Neural crest cell (in vitro differentiated cells): Measurements from ENCODE around the gene C3orf20. TPM values are rescaled to one million over a fixed set of nuclear protein-coding genes. Genes with fewer than 3 reads are reported as not detected.

Source experiments
- DNase-seq: peaks from one replicate; pipeline ENCODE4 v3.0.0; 2021; ENCODE audit warnings: low read depth, mixed read lengths, low spot score
- H3K27ac Mint-ChIP-seq: one replicate; pipeline ENCODE4 v1.8.0; 2021; ENCODE audit warnings: mild to moderate bottlenecking, mixed read lengths; ENCODE audit not compliant: unreplicated experiment
- H3K27me3 Mint-ChIP-seq: 2 replicates; pipeline ENCODE4 v1.8.0; 2021; ENCODE audit warnings: low read depth, mild to moderate bottlenecking, mixed read lengths
- H3K36me3 Mint-ChIP-seq: 2 replicates; pipeline ENCODE4 v1.8.0; 2021; ENCODE audit warnings: low read depth, mild to moderate bottlenecking, mixed read lengths
- H3K4me1 Mint-ChIP-seq: 2 replicates; pipeline ENCODE4 v1.8.0; 2021; ENCODE audit warnings: mixed read lengths
- H3K4me3 Mint-ChIP-seq: one replicate; pipeline ENCODE4 v1.8.0; 2021; ENCODE audit warnings: mild to moderate bottlenecking, mixed read lengths
- H3K9me3 Mint-ChIP-seq: 2 replicates; pipeline ENCODE4 v1.8.0; 2021; ENCODE audit warnings: mixed read lengths
- total RNA-seq: library from RNA; stranded (reverse); gene quantifications from 2 replicates; pipeline ENCODE4 v1.2.1, GENCODE V29; 2021
- TF ChIP-seq, protein P1 (sequence below): fragments of 200-600 bp; sonication (generic); conservative IDR thresholded peaks from 2 replicates; pipeline ENCODE4 v1.5.0; 2021; ENCODE audit warnings: antibody characterized with exemption, mild to moderate bottlenecking

Gene C3orf20
- total RNA-seq, 1 donor from 2014 or later = 0.14 TPM

DNA sequence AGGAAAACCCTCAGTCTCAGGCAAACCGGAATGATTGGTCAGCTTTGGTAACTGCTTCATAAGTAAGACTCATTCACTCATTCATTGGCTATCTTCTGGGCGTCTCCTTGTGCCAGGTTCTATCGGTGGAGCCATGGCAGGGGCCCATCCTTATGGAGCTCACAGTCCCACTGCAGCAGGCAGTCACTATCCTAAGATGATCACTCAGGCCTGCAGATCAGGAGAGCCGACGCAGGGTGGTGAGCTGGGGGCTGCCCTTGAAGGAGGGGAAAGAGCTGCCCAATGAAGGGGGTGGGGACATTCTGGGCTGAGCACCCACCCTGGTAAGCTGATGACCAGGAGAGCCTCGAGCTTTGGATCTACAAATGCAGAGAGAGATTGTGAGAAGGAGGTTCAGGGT, 123.3 kb downstream of the C3orf20 start:
- Mint-ChIP-seq H3K4me1 (peaks cover 2% of the 10 kb centered on the region), H3K36me3 (no peaks in the 10 kb centered on the region), H3K27ac (no peak overlapping the region), H3K9me3 (peaks cover 3% of the 10 kb centered on the region), H3K4me3 (no peak overlapping the region), H3K27me3 (peaks cover 6% of the 10 kb centered on the region)
- DNase-seq = no peak
- TF ChIP-seq, protein P1, sequence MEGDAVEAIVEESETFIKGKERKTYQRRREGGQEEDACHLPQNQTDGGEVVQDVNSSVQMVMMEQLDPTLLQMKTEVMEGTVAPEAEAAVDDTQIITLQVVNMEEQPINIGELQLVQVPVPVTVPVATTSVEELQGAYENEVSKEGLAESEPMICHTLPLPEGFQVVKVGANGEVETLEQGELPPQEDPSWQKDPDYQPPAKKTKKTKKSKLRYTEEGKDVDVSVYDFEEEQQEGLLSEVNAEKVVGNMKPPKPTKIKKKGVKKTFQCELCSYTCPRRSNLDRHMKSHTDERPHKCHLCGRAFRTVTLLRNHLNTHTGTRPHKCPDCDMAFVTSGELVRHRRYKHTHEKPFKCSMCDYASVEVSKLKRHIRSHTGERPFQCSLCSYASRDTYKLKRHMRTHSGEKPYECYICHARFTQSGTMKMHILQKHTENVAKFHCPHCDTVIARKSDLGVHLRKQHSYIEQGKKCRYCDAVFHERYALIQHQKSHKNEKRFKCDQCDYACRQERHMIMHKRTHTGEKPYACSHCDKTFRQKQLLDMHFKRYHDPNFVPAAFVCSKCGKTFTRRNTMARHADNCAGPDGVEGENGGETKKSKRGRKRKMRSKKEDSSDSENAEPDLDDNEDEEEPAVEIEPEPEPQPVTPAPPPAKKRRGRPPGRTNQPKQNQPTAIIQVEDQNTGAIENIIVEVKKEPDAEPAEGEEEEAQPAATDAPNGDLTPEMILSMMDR = no peak

DNA sequence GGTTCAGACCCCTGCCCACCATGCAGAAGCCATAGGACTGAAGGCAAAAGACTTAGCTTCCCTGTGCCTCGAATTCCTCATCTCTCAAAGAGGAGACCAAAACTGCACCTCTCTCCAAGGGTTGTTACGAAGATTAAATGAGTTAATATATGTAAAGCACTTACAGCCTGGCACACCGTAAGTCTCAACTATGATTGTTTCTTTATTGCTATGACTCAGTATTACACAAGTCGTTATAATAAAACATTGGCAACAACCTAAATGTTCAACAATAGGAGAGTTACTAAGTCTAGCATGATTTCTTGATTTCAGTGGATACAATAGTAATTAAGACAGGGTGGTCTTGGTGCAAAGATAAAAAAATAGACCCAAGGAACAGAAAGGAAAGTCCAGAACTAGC, 124.2 kb downstream of the C3orf20 start:
- H3K27ac Mint-ChIP-seq = no peak overlapping the region
- no peak overlapping the region for H3K4me3 Mint-ChIP-seq
- H3K27me3 Mint-ChIP-seq = peaks cover 7% of the 10 kb centered on the region
- H3K36me3 Mint-ChIP-seq = no peaks in the 10 kb centered on the region
- TF ChIP-seq, protein P1 = no peak
- DNase-seq = no peak
- H3K4me1 Mint-ChIP-seq = peaks cover 4% of the 10 kb centered on the region
- H3K9me3 Mint-ChIP-seq = peaks cover 3% of the 10 kb centered on the region

DNA sequence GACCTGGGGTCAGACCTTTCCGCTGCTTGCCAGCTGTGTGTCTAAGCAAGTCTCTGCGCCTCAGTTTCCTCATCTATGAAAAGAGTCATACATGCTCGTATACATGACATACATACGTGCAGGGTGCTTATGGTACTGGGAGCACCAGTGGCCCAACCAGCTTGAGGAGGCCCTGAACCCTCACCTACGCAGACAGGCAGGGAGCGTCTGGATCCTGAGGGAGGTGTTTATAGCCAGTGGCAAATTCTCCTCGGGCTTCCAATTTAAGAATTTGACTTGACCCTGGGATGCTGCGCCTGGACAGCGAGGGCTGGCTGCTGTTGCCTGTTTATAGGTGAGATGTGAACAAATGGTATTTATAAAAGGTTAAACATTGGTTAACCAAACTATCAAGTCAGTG, 126.1 kb downstream of the C3orf20 start:
- Mint-ChIP-seq H3K27me3 (peaks cover 11% of the 10 kb centered on the region), H3K36me3 (no peaks in the 10 kb centered on the region), H3K4me1 (peaks cover 12% of the 10 kb centered on the region), H3K27ac (no peak overlapping the region), H3K9me3 (peaks cover 3% of the 10 kb centered on the region), H3K4me3 (no peak overlapping the region)
- DNase-seq = no peak
- TF ChIP-seq, protein P1 = no peak

DNA sequence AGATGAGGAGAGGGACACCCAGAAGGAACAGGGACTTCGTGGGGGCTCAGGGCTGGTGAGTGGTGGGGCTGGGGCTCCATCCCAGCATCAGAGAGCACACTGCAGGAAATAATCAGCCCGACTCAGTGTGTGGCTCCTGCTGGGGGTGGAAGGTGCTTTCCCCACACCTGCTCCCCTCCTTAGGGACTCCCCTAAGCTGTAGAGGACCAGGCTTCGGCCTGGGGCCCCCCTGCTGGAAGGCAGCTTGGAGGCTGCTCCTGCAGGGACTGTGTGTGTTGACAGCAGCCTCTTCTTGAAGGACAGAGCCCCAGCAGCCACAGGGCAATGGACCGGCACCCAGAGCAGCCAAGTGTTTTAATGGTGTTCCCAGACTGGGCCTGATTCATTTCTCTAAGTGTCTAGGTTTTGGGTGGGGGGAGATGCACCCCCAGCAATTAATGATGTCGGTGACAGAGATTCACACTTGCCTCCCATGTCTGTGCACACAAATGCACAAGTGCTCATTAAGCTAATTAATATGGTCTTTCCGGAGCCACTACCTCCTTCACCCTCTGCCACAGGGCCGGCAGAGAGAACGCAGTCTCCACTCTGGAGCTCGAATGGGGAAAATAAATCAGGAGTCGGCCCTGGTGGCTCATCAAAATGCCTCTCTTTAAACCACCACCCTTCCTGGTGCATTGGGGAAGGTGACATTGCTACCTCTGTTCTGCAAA, 126.9 kb downstream of the C3orf20 start:
- Mint-ChIP-seq H3K9me3 (peaks cover 3% of the 10 kb centered on the region), H3K4me1 (peaks cover 12% of the 10 kb centered on the region), H3K27ac (no peak overlapping the region), H3K4me3 (no peak overlapping the region), H3K27me3 (peaks cover 18% of the 10 kb centered on the region), H3K36me3 (no peaks in the 10 kb centered on the region)
- TF ChIP-seq, protein P1 = no peak
- DNase-seq = no peak

DNA sequence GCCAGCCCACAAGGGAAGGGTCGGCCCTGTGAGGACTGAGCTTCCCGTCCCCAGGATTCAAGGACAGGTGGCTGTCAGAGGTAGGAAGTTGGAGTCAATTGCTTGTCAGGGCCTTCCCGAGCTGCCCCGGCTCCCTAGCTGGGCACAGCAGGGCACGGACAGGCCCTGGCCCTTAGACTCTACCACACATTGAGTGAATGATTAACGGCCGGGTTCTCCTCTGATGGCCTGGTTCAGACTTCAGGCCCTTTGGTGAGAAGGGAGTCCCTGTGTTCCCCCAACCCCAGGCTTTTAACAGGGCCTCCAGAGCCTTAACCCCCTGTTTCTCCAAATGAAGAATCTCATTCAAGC, 127.4 kb downstream of the C3orf20 start:
- no peak overlapping the region for H3K27ac Mint-ChIP-seq
- peaks cover 23% of the 10 kb centered on the region for H3K27me3 Mint-ChIP-seq
- no peak for DNase-seq
- peaks cover 12% of the 10 kb centered on the region for H3K4me1 Mint-ChIP-seq
- H3K9me3 Mint-ChIP-seq = peaks cover 3% of the 10 kb centered on the region
- no peaks in the 10 kb centered on the region for H3K36me3 Mint-ChIP-seq
- TF ChIP-seq, protein P1 = no peak
- H3K4me3 Mint-ChIP-seq = no peak overlapping the region
